GM18868 (cell line): ENCODE results near the gene KIRREL3.

ENCODE experiments used
- ATAC-seq: cut with Tn5 transposase; IDR thresholded peaks from one replicate; pipeline ENCODE4 v1.9.1; 2021; ENCODE audit warnings: mild to moderate bottlenecking, moderate library complexity; ENCODE audit not compliant: unreplicated experiment

KIRREL3 gene

DNA sequence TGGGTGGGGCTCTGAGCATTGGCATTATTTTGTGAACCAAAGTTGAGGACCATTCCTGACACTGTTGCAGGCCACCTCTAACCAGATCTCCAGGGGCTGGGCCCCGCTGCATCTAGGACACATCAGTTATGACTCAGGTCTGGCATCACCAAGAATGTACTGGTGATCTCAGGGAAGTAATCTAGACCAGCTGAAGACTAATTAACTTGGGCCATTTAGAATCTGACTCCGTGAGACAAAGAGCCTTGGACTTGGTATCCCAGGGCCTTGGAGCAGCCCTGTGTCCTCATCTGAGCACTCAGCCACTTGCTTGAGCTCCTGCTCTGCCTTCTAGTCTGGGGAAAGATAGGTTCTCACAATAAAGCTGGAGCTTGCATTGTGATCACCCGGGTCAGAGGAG lies 200.6 kb downstream of the KIRREL3 start:
- ATAC-seq = no peak

DNA sequence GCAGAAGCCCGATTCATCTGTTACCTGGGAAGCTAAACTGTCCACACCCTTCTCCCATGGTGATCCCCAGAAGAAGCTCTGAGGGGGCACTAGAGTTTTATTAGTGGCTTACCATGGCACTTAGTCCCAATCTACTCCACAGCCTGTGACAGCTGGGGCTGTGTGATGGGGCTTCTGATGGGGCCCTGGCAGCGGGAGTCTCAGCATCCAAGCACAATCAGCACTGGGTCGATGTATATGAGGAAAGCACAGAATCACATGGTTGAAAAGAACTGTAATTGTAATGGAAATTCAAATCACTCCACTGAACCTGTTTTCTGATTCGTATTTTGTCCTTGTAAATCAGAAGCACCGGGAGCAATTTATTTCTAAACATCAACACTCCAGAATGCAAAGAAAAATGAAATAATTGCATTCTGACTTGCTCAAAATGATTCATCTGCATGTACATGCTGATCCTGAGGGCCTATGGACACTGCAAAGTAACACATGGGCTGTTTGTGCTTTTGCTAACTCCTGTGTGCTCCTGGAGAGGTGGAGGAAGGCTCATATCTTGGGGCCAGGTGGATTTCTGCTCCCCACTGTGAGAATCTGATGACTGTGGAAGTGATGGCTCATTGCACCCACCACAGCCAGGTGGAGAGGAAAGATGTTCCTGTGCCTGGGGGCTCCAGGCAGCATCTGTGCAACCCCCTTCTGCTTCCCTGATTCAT lies 203.0 kb downstream of the KIRREL3 start:
- no peak for ATAC-seq

DNA sequence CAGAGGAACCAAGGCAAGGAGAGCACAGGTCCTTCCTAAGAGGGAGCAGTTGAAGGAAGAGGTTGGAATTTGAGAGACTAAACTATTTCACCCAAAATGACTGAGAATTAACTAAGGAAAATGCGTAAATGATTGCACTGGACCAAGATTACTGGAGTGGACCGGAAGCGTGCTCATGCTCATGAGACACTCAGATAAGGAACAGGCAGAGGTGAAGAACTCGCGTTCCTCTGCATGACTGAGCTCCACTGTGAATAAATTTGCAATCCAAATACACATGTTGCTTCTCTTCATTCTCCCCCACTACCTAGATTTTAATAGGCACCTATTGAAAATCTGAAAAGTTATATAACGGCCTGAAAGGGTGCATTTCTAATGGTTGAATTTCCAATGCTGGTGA lies 207.0 kb downstream of the KIRREL3 start:
- no peak for ATAC-seq

DNA sequence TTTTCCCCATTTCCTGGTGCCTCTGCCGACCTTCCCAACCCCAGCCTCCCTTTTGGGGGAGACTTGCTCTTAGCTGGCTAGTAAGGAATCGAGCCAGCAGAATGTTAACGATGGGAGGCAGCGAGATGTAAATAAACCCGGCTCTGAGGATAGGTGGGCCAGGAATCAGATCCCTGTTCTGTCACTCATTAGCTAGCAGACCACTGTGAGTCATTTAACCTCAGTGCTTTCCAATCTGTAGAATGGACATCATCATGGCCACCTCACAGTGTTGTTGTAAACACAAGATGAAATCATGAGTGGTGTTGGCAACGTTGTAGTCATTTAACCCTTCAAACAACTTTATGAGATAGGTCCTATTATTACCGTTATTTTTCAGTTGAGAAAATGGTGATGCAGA lies 208.6 kb downstream of the KIRREL3 start:
- ATAC-seq = no peak

DNA sequence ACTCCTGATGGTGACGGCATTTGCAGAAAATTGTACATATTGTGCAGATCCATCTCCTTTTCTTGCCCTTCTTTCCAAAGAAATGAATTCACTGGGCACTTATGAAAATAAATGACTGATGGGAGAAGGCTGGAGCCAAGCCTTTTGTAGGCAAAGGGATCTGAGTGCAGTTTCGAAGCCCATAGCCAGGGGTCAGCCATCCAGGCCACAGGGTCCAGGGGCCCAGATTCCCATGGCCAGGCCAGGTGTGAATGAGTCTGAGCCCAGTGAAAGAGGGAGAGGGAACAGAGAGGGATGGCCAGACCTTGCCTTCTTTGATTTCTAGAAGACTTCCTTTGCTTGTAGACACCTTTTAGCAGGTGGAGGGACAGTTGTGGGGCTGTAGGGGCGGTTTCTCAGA lies 209.1 kb downstream of the KIRREL3 start:
- ATAC-seq = no peak

DNA sequence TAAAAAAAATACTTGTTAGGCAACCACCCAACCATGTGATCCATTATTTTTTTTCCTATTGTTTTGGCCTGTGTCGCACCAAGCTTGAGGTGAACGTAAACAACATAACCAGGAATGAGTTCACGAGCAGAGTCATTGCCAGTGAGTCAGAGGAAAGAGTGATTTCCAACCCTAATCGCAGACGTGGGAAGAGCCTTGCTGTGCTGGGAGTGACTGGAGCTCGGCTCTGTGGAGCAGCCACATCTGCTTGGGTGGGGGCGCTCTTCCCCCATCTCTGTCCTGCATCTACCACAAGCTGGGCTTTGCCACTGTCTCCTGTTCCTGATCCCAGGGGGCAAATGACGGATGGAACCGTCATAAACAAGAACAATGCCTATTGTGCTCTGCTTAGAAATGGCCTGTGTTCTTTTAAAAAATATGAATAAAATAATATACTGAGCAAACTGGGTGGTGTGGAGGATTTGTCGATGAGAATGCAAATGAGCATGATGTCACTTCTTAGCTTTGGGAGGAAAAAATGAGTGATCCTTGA lies 210.0 kb downstream of the KIRREL3 start:
- ATAC-seq = no peak

DNA sequence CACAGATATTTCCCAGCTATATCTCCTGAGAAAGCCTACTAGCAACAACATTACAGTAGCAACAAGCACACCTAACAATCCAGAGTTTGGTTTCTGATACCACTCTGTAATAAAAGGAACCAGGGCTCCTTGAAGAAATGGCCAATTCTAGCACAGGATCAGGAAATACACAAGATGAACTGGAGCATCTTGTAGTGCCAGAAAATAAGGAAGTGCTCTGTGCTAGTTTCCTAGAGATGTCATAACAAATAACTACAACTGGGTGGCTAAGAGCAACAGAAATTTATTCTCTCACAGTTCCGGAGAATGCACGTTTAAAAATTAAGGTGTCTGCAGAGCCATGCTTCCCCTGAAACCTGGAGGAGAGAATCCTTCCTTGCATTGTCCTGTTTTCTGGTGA lies 217.8 kb downstream of the KIRREL3 start:
- ATAC-seq = no peak

DNA sequence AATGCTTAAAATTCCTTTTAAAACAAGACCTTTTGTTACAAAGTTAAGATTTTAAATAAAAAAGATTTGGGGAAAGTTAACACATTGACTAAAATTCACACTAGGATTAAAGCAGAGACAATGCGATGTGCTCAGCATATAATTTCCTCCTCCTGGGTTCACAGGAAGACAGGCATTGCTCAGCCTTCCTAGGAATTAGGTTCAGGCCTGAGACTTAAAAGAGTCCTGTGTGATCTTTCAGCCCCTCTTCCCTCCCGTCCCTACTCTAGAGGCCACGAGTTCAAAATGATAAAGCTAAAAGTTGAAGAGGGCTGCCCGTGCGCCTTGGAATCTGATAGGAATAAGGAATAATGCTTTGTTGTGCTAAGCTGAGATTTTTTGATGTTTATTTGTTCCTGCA lies 218.6 kb downstream of the KIRREL3 start:
- no peak for ATAC-seq

DNA sequence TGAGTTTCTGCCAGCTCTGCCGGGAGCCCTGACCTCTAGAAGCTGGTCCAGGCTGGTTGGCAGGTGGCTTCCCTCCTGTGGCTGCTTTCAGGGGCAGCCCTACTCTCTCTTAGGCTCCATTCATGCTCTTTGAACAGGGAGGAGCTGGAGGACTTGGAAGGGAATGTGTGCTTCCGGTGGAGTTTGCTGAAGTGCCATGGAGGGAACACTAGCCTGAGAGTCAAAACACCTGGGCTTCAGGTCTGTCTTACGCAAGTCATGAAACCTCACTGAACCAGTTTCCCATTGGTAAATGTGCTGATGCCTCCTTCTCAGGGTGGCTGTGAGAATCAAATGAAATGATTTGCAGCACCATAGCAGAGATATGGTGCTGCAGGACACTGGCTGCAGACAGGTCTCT lies 224.5 kb downstream of the KIRREL3 start:
- ATAC-seq = no peak

DNA sequence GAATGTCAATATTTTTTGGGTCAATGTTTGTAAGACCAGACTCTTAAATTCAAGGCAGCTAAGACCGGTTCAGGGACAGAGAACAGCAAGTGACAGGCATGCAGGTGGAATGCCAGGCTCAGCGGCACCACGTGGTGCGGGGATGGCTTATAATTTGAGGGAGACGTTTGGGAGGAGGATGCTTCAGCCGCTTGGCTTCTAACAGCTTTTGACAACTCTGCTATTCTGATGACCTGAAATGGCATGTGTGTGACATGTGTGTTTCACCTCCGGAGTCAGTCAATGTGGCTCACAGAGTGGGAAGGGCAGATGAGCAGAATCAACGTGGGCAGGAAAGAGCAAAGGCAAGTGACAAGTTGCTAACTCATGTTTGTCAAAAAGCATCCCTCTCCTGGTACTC lies 228.3 kb downstream of the KIRREL3 start:
- no peak for ATAC-seq

DNA sequence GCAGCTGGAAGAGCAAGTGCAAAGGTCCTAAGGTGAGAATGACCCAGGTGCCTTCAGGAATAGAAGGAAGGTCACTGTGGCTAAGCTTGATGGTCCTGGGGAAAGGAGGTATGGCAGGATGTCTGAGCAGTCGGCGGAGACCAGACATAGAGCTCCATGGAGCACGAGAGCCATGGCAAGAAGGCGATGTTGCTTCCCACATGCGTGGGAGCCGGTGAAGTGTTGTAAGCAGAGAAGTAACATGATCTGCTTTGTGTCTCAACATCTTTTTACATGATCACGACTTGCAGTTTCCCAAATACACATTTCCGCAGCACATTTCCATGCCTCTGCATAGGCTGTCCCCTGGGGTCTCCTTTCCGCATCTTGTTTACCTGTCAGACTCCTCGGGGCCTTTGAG lies 231.9 kb downstream of the KIRREL3 start:
- ATAC-seq = no peak

DNA sequence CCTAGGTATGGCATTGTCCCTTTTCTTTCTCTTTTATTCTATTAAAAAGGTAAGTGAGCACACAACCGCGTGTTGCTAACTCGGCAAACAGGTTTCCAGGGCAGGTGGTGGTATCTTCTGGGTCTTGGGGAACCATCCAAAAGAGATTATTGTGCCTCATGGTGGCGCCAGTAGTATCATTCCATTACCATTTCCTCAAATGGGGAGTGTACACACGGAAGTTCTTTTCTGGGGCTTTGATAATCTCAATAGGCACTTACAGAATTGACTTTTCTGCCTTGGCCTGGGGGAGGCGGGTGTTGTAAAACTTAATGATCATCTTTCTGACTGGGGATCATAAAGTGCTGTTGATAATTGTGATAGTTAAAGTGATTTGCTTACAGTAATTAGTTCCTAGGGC lies 234.1 kb downstream of the KIRREL3 start:
- no peak for ATAC-seq

DNA sequence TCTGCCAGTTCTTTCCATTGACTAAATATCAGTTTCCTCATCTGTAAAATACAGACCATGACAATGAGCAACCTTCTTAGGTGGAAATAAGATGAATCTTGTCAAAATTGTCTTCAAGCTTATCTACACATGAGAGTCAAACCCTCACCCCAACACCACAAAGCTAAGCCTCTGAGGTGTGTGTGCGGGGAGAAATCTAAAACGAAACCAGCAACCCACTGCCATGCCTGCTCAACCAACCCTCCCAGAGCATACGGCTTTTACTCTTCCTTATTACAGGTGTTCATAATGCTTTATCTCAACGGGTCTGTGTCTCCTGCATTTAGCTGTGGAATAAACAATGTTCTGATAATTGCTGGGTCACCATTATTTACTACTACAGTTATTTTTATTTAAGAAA lies 235.4 kb downstream of the KIRREL3 start:
- no peak for ATAC-seq

DNA sequence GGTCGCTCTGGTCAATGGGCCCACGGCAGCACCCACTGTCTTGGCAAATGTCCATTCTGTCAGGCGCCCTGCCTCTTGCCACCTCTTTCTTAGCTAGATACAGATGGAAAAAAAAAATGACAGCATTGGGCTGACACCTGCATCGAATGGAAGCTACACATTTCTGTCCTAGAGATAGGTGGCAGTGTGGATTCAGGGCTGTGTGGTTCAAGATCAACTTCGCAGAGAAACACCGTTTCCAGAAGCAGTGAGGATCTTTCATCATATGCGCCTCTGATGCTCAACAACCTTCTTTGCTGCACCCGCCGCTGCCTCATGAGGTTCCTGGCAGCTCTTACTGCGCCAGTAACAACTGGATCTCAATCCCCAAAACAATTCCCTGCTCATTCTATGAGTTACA lies 236.3 kb downstream of the KIRREL3 start:
- no peak for ATAC-seq

DNA sequence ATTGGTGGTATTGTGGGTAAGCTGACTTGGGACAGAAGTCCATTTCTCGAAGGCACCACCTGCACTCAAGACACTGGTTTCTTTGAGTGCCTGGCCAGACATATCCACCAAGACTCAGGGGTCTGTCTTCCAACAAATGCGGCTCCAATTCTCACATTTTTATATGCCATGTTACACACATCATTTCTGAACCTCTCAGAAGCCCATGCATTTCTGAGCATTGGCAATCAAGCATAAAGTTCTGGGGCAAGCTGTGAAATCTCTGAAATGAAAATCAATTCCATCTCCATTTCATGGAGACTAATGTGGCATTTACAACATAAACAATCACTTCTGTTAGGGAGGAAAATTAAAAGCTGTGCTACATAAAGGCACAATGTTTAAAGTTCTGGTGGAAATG lies 243.7 kb downstream of the KIRREL3 start:
- no peak for ATAC-seq

DNA sequence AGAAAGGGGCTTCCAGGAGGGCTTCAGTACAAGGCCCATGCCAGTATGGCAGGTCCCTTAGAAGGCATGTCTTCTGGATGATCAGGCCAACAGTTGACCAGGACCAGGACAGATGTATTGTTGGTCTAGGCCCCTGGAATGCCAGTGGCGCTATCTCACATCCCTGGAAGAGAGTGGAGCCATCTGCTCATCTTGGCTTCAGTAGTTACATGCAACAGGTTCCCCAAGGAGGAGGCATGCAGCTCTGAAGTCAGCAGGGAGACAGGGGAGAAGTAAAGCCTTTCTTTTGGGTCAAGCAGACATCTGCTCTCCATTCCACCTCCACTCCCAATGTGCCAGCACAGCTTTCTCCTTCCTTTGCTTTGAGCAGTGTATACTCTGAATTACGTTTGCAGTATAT lies 244.1 kb downstream of the KIRREL3 start:
- no peak for ATAC-seq

DNA sequence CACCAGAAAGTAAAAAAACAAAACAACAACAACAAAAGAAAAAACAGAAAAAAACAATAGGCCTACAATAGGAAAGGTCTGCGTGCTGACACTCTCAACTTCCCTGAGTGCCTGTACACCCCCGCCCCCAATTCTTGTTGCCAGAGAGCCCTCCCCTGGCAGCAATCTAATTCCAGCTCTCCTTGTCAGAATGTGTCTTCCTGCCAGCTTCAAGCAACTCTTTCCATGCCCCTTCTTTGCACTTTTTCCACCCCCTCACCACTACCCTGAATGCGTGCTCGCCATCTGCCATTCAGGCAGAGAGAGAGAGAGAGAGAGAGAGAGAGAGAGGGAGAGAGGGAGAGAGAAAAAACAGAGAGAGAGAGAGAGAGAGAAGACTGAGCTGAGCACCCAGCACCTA lies 245.0 kb downstream of the KIRREL3 start:
- ATAC-seq = no peak

DNA sequence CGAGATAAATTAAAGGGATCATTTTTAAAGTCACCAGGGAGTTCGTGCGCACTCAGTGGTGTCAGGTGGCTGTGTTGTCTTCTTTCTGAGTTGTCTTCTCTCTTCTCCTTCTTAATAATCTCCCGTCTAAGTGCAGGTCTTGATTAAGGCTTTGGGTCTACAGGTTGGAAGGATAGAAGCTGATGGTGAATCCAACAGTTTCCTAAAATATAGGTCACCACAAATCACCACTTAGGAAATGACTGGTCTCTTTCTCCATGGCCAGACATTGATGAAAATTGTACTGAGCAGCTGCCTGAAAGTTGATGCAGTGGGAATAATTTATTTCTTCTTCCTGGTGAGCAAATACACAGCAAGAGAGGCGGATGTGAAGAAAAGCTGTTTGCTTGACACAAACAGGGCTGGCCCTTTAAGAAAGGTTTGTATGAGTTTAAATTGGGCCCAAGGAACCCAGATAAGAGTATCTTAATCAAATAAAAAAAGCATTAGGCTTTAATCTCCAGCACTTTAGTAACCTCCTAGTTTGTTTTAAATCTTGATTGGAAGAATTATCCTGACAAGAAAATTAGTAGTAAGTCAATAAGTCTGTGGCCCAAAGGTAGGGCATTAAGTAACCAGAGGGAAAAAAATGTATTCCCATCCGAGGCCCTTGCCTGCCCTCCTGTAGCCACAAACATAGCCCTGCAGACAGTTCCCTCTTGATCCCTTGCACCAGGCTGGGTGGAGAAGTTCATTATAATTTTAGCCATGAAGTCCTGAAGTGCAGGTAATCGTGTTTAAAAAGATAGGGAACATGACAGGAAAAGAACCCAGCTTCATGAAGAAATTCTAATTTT lies 245.8 kb downstream of the KIRREL3 start:
- no peak for ATAC-seq

DNA sequence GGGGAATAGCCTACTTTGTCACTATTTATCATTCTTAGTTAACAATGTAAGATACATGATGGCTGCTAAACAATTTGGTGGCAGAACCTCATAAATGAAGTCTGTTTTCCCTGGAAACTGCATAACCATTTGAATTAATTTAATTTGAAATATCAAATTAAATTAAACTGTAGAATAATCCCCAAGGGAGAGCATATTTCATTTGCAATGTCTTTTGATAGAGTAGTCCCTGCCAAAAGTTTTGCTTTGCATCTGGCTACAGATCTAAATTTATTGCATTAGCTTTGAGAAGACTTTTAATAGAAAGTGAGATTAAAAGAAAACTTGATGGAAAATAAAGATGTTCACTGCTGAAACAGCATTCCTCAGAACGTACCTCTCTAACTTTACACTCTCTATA lies 246.6 kb downstream of the KIRREL3 start:
- no peak for ATAC-seq

DNA sequence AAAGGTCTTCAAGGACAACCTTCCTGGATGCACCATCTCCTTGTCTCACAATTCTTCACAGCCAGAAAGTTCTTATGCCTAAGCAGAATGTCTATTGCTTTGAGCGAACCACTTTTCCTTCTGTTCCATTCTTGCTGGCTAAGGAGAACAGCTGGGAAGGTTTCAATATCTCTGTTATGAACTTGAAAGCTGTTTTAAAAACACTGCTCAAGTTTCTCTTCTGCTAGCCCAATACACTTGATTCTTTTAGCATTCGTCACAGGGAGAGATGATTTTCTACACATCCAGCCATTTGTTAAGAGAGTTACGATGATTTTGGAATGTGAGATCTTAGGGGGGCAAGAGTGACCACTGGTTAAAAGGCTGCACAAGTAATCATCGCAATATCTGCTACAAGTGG lies 249.3 kb downstream of the KIRREL3 start:
- no peak for ATAC-seq

DNA sequence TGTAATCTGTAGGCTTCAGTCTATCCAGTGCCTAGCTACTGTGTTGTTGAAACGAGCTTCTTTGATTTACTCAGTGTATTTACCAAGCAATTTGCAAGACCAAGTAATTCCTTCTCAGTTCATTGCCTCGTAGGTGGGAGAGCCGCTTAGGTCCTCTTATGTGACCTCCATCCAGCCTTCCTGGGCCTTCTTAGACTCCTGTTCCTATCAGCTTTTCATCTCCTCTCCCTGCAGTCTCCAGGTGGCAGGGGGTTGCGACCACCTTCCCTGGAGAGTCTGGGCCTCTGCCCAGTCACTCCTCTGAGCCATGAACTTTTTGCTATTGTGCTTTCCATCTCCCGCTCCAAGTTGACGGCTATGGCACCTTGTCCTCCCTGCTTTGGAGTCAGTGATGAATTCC lies 251.8 kb downstream of the KIRREL3 start:
- no peak for ATAC-seq

DNA sequence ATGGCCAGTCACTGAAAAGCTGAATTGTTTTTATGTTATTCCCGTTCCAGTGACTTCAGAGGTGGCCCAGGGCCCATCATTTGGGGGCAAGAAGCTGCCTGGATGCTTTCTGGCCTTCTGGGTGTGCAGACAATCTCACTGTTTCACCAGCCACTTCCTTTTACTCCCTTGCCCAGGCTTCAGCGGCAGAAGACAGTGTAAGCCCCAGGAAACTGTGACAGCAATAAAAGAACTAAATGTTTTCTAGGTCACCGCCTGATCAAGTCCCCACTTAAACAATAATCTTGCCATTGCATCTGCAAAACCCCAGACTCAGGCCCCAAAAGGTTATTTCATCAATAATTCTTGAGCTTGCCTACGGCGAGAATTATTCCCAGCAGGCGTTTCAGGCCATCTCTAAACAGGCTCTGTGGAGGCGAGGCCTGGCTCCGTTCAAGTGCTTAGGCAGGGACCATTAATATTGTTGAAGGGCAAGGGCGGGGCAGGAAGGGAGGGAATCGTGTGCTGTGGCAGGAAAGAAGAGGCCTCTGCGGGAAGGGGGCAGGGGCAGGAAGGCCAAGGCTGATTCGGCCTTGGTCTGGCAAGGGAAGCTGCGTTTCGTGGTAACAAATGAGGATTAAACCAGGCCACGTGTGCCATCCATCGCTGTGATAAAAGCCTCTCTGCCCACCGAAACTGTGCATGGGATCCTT lies 252.3 kb downstream of the KIRREL3 start:
- ATAC-seq = no peak
